Fibroblast of lung (primary cell): ENCODE data around the gene NEK9. TPM values are rescaled to one million over a fixed set of nuclear protein-coding genes. Genes with fewer than 3 reads are reported as not detected.
A peak's percentile ranks its signal among the peaks of the same experiment; 100 is the strongest.

Experiments used
- DNase-seq, 2 donors: peaks; one replicate each; pipeline versions ENCODE4 v3.0.0 to v3.0.0-alpha.2; 2010; ENCODE audit warnings: low read depth in 2 of 2
- H2AFZ ChIP-seq: 2 replicates; pipeline ENCODE4 v1.5.1; 2012; ENCODE audit warnings: low read length, control low read depth, inconsistent platforms
- H3K27ac ChIP-seq: 2 replicates; pipeline ENCODE4 v1.5.1; 2011; ENCODE audit warnings: low read length, control low read depth; ENCODE audit not compliant: insufficient read depth
- H3K27me3 ChIP-seq: 2 replicates; pipeline ENCODE4 v1.5.1; 2011; ENCODE audit warnings: mild to moderate bottlenecking, low read length; ENCODE audit not compliant: control insufficient read depth, insufficient read depth
- H3K36me3 ChIP-seq: 2 replicates; pipeline ENCODE4 v1.5.1; 2011; ENCODE audit warnings: low read length; ENCODE audit not compliant: control insufficient read depth, insufficient read depth
- H3K4me1 ChIP-seq: 2 replicates; pipeline ENCODE4 v1.5.1; 2011; ENCODE audit warnings: low read length; ENCODE audit not compliant: control insufficient read depth, insufficient read depth; ENCODE audit errors: extremely low read depth
- H3K4me2 ChIP-seq: 2 replicates; pipeline ENCODE4 v1.5.1; 2011; ENCODE audit warnings: low read length, control low read depth; ENCODE audit not compliant: insufficient read depth; ENCODE audit errors: extremely low read depth
- H3K4me3 ChIP-seq, 4 experiments: fragments of 200-600 bp in 1 of 4; sonication (generic) in 1 of 4; replicated peaks in 1 of 4; 2 replicates each; pipeline ENCODE4 v1.5.1; 2011 to 2016; ENCODE audit warnings: low read length in 4 of 4, low read depth in 3 of 4, mild to moderate bottlenecking in 3 of 4, control low read depth in 2 of 4, inconsistent platforms in 1 of 4, mixed read lengths in 1 of 4; ENCODE audit not compliant: insufficient read depth in 1 of 4; ENCODE audit errors: control extremely low read depth in 1 of 4
- H3K79me2 ChIP-seq: 2 replicates; pipeline ENCODE4 v1.5.1; 2012; ENCODE audit warnings: mild to moderate bottlenecking, low read length, inconsistent platforms; ENCODE audit not compliant: control insufficient read depth, insufficient read depth
- H3K9ac ChIP-seq: 2 replicates; pipeline ENCODE4 v1.5.1; 2011; ENCODE audit warnings: mild to moderate bottlenecking, low read length, control low read depth; ENCODE audit not compliant: insufficient read depth
- H3K9me3 ChIP-seq: 2 replicates; pipeline ENCODE4 v1.5.1; 2012; ENCODE audit warnings: low read depth, low read length; ENCODE audit not compliant: control insufficient read depth, insufficient read depth
- H4K20me1 ChIP-seq: 2 replicates; pipeline ENCODE4 v1.5.1; 2011; ENCODE audit warnings: low read length; ENCODE audit not compliant: control insufficient read depth, insufficient read depth; ENCODE audit errors: extremely low read depth
- EZH2 ChIP-seq: IDR thresholded peaks from 2 replicates; pipeline ENCODE4 v1.5.1; 2012; ENCODE audit warnings: low read length, control low read depth, mild to moderate bottlenecking; ENCODE audit errors: missing control alignments
- polyA plus RNA-seq, 2 donors: library from polyadenylated mRNA; depleted of rRNA in 1 of 2; stranded (reverse) in 1 of 2; unstranded in 1 of 2; fragments of >200 nt; gene quantifications; 2 replicates each; pipeline ENCODE4 v1.2.1, GENCODE V29; 2011 to 2012; ENCODE audit warnings: missing spikeins in 1 of 2
- total RNA-seq: library from RNA; depleted of rRNA; stranded (reverse); fragments of >200 nt; gene quantifications from 2 replicates; pipeline ENCODE4 v1.2.1, GENCODE V29; 2014
- TF ChIP-seq, protein P1 (sequence below), 2 donors: IDR thresholded peaks in 1 of 2; conservative IDR thresholded peaks in 1 of 2; 1 replicate in 1 of 2; 2 replicates in 1 of 2; pipeline ENCODE4 v1.5.1; 2011 to 2012; ENCODE audit warnings: low read length in 2 of 2, control low read depth in 1 of 2, inconsistent platforms in 1 of 2, low read depth in 1 of 2, mild to moderate bottlenecking in 1 of 2

Gene NEK9
- total and polyA plus RNA-seq, 2 donors (not counting 1 experiment from before 2014, with no cell fraction given): 63.4 to 81.3 TPM

DNA sequence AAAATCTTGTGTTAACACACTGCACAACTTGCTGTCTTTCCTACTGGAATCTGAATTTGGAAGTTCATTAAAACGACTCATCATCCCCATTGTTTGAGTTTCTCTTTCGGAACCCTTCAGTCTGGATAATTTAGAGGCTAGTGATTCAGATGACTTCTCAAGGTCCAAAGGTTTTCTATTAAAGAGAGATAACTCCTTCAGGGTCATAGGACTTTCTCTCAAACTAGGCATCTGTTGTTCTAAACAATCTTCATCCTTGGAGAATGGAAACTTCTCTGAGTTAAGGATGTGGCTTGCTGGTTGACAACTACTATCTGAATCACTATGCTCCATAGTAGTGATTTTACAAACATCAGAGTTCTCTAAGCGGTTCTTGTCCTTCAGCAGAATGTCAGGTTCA, 79.9 kb downstream of the NEK9 start:
- H3K9ac ChIP-seq: no peak overlapping the region
- no peaks in the 10 kb centered on the region for H3K36me3 ChIP-seq
- no peaks in the 10 kb centered on the region for H3K27me3 ChIP-seq
- H3K27ac ChIP-seq: no peak overlapping the region
- peak overlapping the region; percentile 1 for H3K4me2 ChIP-seq
- H3K9me3 ChIP-seq: no peaks in the 10 kb centered on the region
- H2AFZ ChIP-seq: no peak overlapping the region
- peaks cover 4% of the 10 kb centered on the region for H3K79me2 ChIP-seq
- DNase-seq: no peak
- H3K4me3 ChIP-seq: no peak overlapping the region
- H3K4me1 ChIP-seq: peaks cover 12% of the 10 kb centered on the region
- no peak for TF ChIP-seq EZH2
- TF ChIP-seq, protein P1, sequence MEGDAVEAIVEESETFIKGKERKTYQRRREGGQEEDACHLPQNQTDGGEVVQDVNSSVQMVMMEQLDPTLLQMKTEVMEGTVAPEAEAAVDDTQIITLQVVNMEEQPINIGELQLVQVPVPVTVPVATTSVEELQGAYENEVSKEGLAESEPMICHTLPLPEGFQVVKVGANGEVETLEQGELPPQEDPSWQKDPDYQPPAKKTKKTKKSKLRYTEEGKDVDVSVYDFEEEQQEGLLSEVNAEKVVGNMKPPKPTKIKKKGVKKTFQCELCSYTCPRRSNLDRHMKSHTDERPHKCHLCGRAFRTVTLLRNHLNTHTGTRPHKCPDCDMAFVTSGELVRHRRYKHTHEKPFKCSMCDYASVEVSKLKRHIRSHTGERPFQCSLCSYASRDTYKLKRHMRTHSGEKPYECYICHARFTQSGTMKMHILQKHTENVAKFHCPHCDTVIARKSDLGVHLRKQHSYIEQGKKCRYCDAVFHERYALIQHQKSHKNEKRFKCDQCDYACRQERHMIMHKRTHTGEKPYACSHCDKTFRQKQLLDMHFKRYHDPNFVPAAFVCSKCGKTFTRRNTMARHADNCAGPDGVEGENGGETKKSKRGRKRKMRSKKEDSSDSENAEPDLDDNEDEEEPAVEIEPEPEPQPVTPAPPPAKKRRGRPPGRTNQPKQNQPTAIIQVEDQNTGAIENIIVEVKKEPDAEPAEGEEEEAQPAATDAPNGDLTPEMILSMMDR (conservative IDR thresholded peaks at IDR 0.05 in 1 of 2, IDR thresholded peaks at IDR 0.05 in 1 of 2; ENCODE audit: low read depth in 1 of 2, low read length in 2 of 2): no peak
- no peaks in the 10 kb centered on the region for H4K20me1 ChIP-seq

DNA sequence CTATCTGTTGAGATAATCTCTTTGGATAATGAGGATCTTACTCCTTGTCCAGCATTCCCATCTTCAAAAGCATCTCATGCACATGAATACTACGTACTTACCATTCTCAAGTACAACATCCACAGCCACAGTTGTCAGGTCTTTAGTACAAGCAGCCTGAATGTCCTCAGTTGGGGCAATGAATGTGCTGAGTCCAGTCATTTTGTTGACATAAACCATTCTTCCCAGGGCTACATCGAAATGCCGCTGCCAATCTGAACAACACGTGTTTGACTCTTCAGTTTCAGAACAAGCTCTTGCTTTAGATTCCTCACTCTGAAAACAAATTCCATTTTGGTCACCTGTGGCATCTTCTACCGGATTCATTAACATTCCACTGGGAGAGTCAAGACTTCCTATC, 80.6 kb downstream of the NEK9 start:
- no peak overlapping the region for H3K4me3 ChIP-seq
- no peaks in the 10 kb centered on the region for H4K20me1 ChIP-seq
- H3K9me3 ChIP-seq: no peaks in the 10 kb centered on the region
- H3K9ac ChIP-seq: no peak overlapping the region
- peaks cover 4% of the 10 kb centered on the region for H3K79me2 ChIP-seq
- H3K27ac ChIP-seq: no peak overlapping the region
- H2AFZ ChIP-seq: no peak overlapping the region
- peak overlapping the region; percentile 4 for H3K4me2 ChIP-seq
- no peaks in the 10 kb centered on the region for H3K36me3 ChIP-seq
- H3K27me3 ChIP-seq: no peaks in the 10 kb centered on the region
- peaks cover 17% of the 10 kb centered on the region for H3K4me1 ChIP-seq
- DNase-seq: no peak
- TF ChIP-seq EZH2: no peak
- TF ChIP-seq, protein P1 (conservative IDR thresholded peaks at IDR 0.05 in 1 of 2, IDR thresholded peaks at IDR 0.05 in 1 of 2; ENCODE audit: low read depth in 1 of 2, low read length in 2 of 2): no peak

DNA sequence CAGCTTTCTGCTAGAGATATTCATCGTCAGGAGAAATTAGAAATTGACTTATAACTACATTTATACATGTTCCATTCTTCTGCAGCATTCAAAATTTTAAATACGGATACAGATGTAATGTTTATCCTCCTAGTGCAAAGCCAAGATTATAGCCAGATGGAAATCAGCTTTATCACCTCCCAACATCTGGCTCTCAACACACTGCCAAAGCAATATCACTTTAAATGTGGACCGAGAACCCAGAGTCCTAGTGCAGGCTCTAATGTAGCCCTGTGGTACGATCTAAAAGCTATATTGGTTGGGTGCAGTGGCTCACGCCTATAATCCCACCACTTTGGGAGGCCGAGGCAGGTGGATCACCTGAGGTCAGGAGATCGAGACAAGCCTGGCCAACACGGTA, 82.1 kb downstream of the NEK9 start:
- H3K36me3 ChIP-seq: no peaks in the 10 kb centered on the region
- H3K27me3 ChIP-seq: no peaks in the 10 kb centered on the region
- H3K79me2 ChIP-seq: peaks cover 4% of the 10 kb centered on the region
- H2AFZ ChIP-seq: no peak overlapping the region
- no peak for TF ChIP-seq EZH2
- TF ChIP-seq, protein P1 (conservative IDR thresholded peaks at IDR 0.05 in 1 of 2, IDR thresholded peaks at IDR 0.05 in 1 of 2; ENCODE audit: low read depth in 1 of 2, low read length in 2 of 2): no peak
- no peak overlapping the region for H3K9ac ChIP-seq
- H3K9me3 ChIP-seq: no peaks in the 10 kb centered on the region
- peak overlapping the region; percentile 35 for H3K27ac ChIP-seq
- peak overlapping the region; percentile 69 for H3K4me2 ChIP-seq
- peak in 1 of 2 donors; percentile 92 for DNase-seq
- peaks cover 17% of the 10 kb centered on the region for H3K4me1 ChIP-seq
- H4K20me1 ChIP-seq: no peaks in the 10 kb centered on the region
- peak overlapping the region in 3 of 4 experiments; percentile 12 to 48 (median 28) for H3K4me3 ChIP-seq
